ENCODE data around the gene KAZN.

- TF ChIP-seq BHLHE40 (IDR thresholded peaks at IDR 0.05; ENCODE audit: borderline replicate concordance) (no peak), FOXM1 (IDR thresholded peaks at IDR 0.05; ENCODE audit: borderline replicate concordance) (no peak), TARDBP (IDR thresholded peaks at IDR 0.05) (no peak), FOXK2 (IDR thresholded peaks at IDR 0.05) (no peak), ELF4 (IDR thresholded peaks at IDR 0.05) (no peak)
These were observed 114.6 kb downstream of the KAZN start for GRCh38 chr1:14713077-14713476.

Data from HEK293T (cell line).